Esophagus muscularis mucosa (tissue), 4 donors: Measurements from ENCODE around the gene BASP1. TPM values are rescaled to one million over a fixed set of nuclear protein-coding genes. Genes with fewer than 3 reads are reported as not detected.

Source experiments
- DNase-seq: peaks from one replicate; pipeline ENCODE4 v3.0.0-alpha.2; 2017; ENCODE audit errors: extremely low spot score
- H3K27ac ChIP-seq, 4 donors: fragments of 200-600 bp; sonication (generic); replicated peaks in 1 of 4; 1 replicate in 3 of 4; 2 replicates in 1 of 4; pipeline ENCODE4 v1.5.1; 2016 to 2019; ENCODE audit warnings: mild to moderate bottlenecking in 1 of 4
- H3K27me3 ChIP-seq, 4 donors: fragments of 200-600 bp; sonication (generic); one replicate each; pipeline versions ENCODE4 v1.5.1 to v1.6.0; 2016 to 2019
- H3K36me3 ChIP-seq, 4 donors: fragments of 200-600 bp; sonication (generic); one replicate each; pipeline ENCODE4 v1.5.1; 2016 to 2019
- H3K4me1 ChIP-seq, 4 donors: fragments of 200-600 bp; sonication (generic); one replicate each; pipeline ENCODE4 v1.5.1; 2016 to 2019
- H3K4me3 ChIP-seq, 4 donors: fragments of 200-600 bp; sonication (generic); 1 replicate in 2 of 4; 2 replicates in 2 of 4; pipeline ENCODE4 v1.5.1; 2016 to 2019; ENCODE audit warnings: mild to moderate bottlenecking in 4 of 4, moderate library complexity in 1 of 4
- H3K9me3 ChIP-seq, 4 donors: fragments of 200-600 bp; sonication (generic); 1 replicate in 3 of 4; 2 replicates in 1 of 4; pipeline ENCODE4 v1.5.1; 2016 to 2019
- EP300 ChIP-seq: sonication (generic); formaldehyde crosslinking; IDR thresholded peaks from one replicate; pipeline ENCODE4 v1.6.1; 2017; ENCODE audit warnings: antibody characterized with exemption
- POLR2A ChIP-seq: fragments of 450-650 bp; IDR thresholded peaks from one replicate; pipeline ENCODE4 v1.6.1; 2017; ENCODE audit warnings: antibody characterized with exemption, moderate library complexity, mild to moderate bottlenecking, low read depth
- POLR2AphosphoS5 ChIP-seq, 2 donors: sonication (generic); formaldehyde crosslinking; IDR thresholded peaks; one replicate each; pipeline ENCODE4 v1.6.1; 2017; ENCODE audit warnings: antibody characterized with exemption in 2 of 2
- WGBS: methylation state at CpG from one replicate; pipeline ENCODE4 v1.1.5; 2018; 5-methylcytosine and 5-hydroxymethylcytosine counted together
- intact Hi-C: fragments of 100-400 bp; cut with DNase I; formaldehyde crosslinking; loops from one replicate; pipeline ENCODE4 v1.15.1; 2023
- total RNA-seq, 4 donors: library from RNA; depleted of rRNA; stranded (reverse); fragments of >200 nt; gene quantifications; one replicate each; pipeline versions ENCODE4 v1.1.0 to v1.2.1, GENCODE V29; 2016
- TF ChIP-seq, protein P1 (sequence below), 3 experiments: fragments of 200-600 bp in 2 of 3; fragments of 450-650 bp in 1 of 3; sonication (generic) in 2 of 3; IDR thresholded peaks; one replicate each; pipeline ENCODE4 v1.5.1; 2017 to 2019; ENCODE audit warnings: antibody characterized with exemption in 3 of 3, mild to moderate bottlenecking in 2 of 3, moderate library complexity in 1 of 3

Gene BASP1
- total RNA-seq, 4 donors from 2014 or later: 5.4 to 19.7 (median 6.6) TPM

DNA sequence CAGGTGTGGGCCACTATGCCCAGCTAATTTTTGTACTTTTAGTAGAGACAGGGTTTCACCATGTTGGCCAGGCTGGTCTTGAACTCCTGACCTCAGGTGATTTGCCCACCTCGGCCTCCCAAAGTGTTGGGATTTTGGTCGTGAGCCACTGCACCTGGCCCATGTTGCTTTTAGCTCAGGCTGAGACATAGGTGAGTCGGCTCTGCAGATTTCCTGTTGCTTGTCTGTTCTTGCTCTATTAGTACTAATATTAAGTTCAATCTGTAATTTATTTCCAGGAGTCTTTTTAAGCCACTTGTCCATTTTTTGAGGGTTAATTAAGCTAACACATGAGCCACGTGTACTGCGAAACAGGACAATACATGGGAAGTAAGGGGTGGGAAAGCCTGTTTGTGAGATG, 21.4 kb upstream of the BASP1 start:
- WGBS: 89% methylated on average over 5 of the region's 5 CpGs
- intact Hi-C loops: no loop called here

DNA sequence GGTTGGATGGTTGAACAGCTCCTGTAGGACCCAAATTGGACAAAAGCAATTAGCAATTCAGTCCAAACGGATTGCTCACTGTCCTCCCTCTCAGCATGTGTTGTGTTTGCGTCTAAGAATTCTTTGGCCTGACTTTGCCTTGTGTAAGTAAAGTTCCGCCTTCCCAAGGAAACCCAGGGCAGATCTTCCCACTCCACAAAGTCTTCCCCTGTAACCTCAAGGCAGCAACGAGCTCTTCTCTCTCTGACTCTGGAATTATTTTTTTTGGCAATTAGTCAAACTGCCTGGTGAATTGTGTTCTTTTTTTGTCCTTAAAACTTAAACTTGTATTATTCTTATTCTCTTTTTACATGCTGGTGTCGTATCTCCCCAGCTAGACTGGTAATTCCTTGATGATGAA, 20.7 kb upstream of the BASP1 start:
- intact Hi-C loops: no loop called here
- WGBS: 62% methylated on average over 5 of the region's 5 CpGs
- peaks cover 0 to 11% (median 0%) of the 10 kb centered on the region in 4 donors for H3K9me3 ChIP-seq

More for the DNA sequence above, 21.4 kb upstream of the BASP1 start:
- no peaks in the 10 kb centered on the region for H3K36me3 ChIP-seq
- TF ChIP-seq, protein P1, sequence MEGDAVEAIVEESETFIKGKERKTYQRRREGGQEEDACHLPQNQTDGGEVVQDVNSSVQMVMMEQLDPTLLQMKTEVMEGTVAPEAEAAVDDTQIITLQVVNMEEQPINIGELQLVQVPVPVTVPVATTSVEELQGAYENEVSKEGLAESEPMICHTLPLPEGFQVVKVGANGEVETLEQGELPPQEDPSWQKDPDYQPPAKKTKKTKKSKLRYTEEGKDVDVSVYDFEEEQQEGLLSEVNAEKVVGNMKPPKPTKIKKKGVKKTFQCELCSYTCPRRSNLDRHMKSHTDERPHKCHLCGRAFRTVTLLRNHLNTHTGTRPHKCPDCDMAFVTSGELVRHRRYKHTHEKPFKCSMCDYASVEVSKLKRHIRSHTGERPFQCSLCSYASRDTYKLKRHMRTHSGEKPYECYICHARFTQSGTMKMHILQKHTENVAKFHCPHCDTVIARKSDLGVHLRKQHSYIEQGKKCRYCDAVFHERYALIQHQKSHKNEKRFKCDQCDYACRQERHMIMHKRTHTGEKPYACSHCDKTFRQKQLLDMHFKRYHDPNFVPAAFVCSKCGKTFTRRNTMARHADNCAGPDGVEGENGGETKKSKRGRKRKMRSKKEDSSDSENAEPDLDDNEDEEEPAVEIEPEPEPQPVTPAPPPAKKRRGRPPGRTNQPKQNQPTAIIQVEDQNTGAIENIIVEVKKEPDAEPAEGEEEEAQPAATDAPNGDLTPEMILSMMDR (IDR thresholded peaks at IDR 0.05): no peak
- TF ChIP-seq EP300 (no peak), POLR2AphosphoS5 (IDR thresholded peaks at IDR 0.05) (no peak), POLR2A (no peak)
- no peak overlapping the region for H3K27ac ChIP-seq
- H3K27me3 ChIP-seq: no peaks in the 10 kb centered on the region
- no peak for DNase-seq
- H3K4me1 ChIP-seq: no peaks in the 10 kb centered on the region
- no peak overlapping the region for H3K4me3 ChIP-seq
- H3K9me3 ChIP-seq: peaks cover 0 to 11% (median 0%) of the 10 kb centered on the region in 4 donors

DNA sequence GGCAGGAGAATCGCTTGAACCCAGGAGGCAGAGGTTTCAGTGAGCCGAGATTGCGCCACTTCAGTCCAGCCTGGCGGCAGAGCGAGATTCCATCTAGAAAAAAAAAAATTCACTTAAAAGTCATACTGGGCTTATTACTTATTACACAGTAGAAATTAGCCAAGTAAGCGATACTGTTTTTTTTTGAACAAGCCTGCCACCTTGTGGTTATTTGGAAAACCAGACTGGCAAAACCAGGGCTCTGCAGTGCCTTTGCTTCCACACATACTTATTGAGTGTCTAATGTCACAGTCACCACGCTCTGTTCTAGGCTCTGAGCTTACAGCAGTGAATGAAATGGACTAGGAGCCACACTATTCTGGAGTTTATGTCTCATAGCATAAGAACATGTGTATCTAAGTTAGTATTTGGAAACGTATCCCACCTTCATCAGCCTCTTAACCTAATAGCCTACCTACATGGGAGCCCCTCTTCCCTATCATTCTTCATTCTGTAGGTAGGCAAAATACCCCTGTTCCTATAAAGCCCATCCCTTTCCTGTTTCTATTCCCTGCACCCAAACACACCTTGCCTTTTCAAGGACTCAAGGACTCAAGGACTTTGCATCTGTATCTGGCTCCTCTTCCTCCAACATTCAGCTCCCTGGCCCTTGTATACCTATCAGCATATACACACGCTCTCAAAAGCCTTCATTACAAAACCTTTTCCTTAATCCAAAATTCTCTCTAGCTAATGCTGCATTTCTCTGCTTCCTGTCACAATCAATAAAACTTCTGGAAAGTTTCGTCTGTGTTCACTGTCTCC, 13.9 kb upstream of the BASP1 start:
- H3K9me3 ChIP-seq: no peaks in the 10 kb centered on the region
- intact Hi-C loops: no loop called here
- no peaks in the 10 kb centered on the region for H3K4me1 ChIP-seq
- TF ChIP-seq, protein P1 (IDR thresholded peaks at IDR 0.05): peak; percentile 54 to 80 (median 72)
- TF ChIP-seq EP300: no peak
- TF ChIP-seq POLR2A: no peak
- TF ChIP-seq POLR2AphosphoS5 (IDR thresholded peaks at IDR 0.05): no peak
- no peak overlapping the region for H3K4me3 ChIP-seq
- DNase-seq: no peak
- no peak overlapping the region for H3K27ac ChIP-seq
- no peaks in the 10 kb centered on the region for H3K36me3 ChIP-seq
- WGBS: 33% methylated on average over 10 of the region's 10 CpGs
- peaks cover 0 to 39% (median 0%) of the 10 kb centered on the region in 4 donors for H3K27me3 ChIP-seq

More for the DNA sequence above, 20.7 kb upstream of the BASP1 start:
- Histone ChIP-seq H3K4me1 (no peaks in the 10 kb centered on the region), H3K27ac (no peak overlapping the region), H3K36me3 (no peaks in the 10 kb centered on the region), H3K4me3 (no peak overlapping the region), H3K27me3 (peaks cover 0 to 6% (median 0%) of the 10 kb centered on the region in 4 donors)
- DNase-seq: no peak
- TF ChIP-seq POLR2AphosphoS5 (IDR thresholded peaks at IDR 0.05): no peak
- TF ChIP-seq EP300: no peak
- TF ChIP-seq, protein P1 (IDR thresholded peaks at IDR 0.05): no peak
- TF ChIP-seq POLR2A: no peak

DNA sequence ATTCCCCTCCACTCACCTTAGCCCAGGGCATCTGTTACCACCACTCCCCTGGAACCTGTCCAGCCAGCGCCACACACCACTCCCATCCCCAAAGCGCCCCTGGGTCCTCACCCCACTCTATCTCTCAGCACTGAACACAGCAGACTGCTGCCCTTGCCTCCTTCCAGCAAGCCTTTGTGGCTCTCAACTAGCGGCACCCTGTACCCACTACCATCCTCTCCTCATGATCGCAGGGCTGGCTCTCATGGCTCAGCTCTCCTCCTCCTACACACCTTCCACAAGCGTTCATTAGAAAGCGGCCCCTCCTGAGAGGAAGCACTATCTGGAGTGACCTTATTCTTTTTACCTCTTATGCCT, 13.3 kb upstream of the BASP1 start:
- 67% methylated on average over 6 of the region's 6 CpGs for WGBS
- no peak for TF ChIP-seq POLR2A
- TF ChIP-seq, protein P1 (IDR thresholded peaks at IDR 0.05): no peak
- no peak for TF ChIP-seq EP300
- no peak for TF ChIP-seq POLR2AphosphoS5 (IDR thresholded peaks at IDR 0.05)
- DNase-seq: no peak
- Histone ChIP-seq H3K4me3 (no peak overlapping the region), H3K9me3 (no peaks in the 10 kb centered on the region), H3K27me3 (peaks cover 0 to 40% (median 0%) of the 10 kb centered on the region in 4 donors), H3K36me3 (no peaks in the 10 kb centered on the region), H3K27ac (no peak overlapping the region), H3K4me1 (no peaks in the 10 kb centered on the region)
- intact Hi-C loops: no loop called here
